NB4 (cell line): ENCODE measurements around the gene FERMT3.

ENCODE experiments used
- CTCF ChIP-seq: IDR thresholded peaks from one replicate; pipeline ENCODE4 v1.5.1; 2012; ENCODE audit warnings: low read depth, low read length
- MAX ChIP-seq: IDR thresholded peaks from 2 replicates; pipeline ENCODE4 v1.6.1; 2011; ENCODE audit warnings: low read depth, low read length

GRCh38 chr11:64241241-64241490 is 34.6 kb downstream of the FERMT3 start:
- TF ChIP-seq MAX = no peak
- no peak for TF ChIP-seq CTCF
